NCI-H1417 treated with DMSO at 0.1 percent for 48 hours (cell line): ENCODE results near the gene ZXDC.

Source experiments
- DNase-seq: peaks from one replicate; lab custom pipeline; 2025; lab: John Stamatoyannopoulos, UW

ZXDC gene

GRCh38 chr3:126510308-126510910 lies 34.7 kb upstream of the ZXDC start:
- no peak for DNase-seq

- DNase-seq = no peak
These were observed 34.1 kb upstream of the ZXDC start for GRCh38 chr3:126509597-126510307.

GRCh38 chr3:126508564-126508964 lies 32.9 kb upstream of the ZXDC start:
- DNase-seq = no peak

- DNase-seq = no peak
These were observed 32.2 kb upstream of the ZXDC start for GRCh38 chr3:126507886-126508285.

- no peak for DNase-seq
These were observed 28.0 kb upstream of the ZXDC start for GRCh38 chr3:126503701-126504100.

- no peak for DNase-seq
These were observed 27.0 kb upstream of the ZXDC start for GRCh38 chr3:126502656-126503055.

GRCh38 chr3:126501736-126502135 lies 26.0 kb upstream of the ZXDC start:
- DNase-seq = no peak

- no peak for DNase-seq
These were observed 25.4 kb upstream of the ZXDC start for GRCh38 chr3:126501054-126501453.

- DNase-seq = no peak
These were observed 24.3 kb upstream of the ZXDC start for GRCh38 chr3:126500016-126500415.

- no peak for DNase-seq
These were observed 23.7 kb upstream of the ZXDC start for GRCh38 chr3:126499401-126499800.

GRCh38 chr3:126498929-126499328 lies 23.2 kb upstream of the ZXDC start:
- no peak for DNase-seq

- no peak for DNase-seq
These were observed 22.8 kb upstream of the ZXDC start for GRCh38 chr3:126498461-126498860.

- DNase-seq = no peak
These were observed 22.3 kb upstream of the ZXDC start for GRCh38 chr3:126497956-126498355.

- DNase-seq = no peak
These were observed 21.5 kb upstream of the ZXDC start for GRCh38 chr3:126496894-126497850.

GRCh38 chr3:126495786-126496185 lies 20.1 kb upstream of the ZXDC start:
- no peak for DNase-seq

- no peak for DNase-seq
These were observed 19.2 kb upstream of the ZXDC start for GRCh38 chr3:126494970-126495230.

GRCh38 chr3:126494204-126494969 lies 18.7 kb upstream of the ZXDC start:
- no peak for DNase-seq

GRCh38 chr3:126493739-126494138 lies 18.0 kb upstream of the ZXDC start:
- DNase-seq = no peak

GRCh38 chr3:126493051-126493450 lies 17.4 kb upstream of the ZXDC start:
- DNase-seq = no peak

GRCh38 chr3:126491221-126492013 lies 15.7 kb upstream of the ZXDC start:
- no peak for DNase-seq

- DNase-seq = no peak
These were observed 14.9 kb upstream of the ZXDC start for GRCh38 chr3:126490619-126491018.
